ENCODE data around the gene GEN1.

DNA sequence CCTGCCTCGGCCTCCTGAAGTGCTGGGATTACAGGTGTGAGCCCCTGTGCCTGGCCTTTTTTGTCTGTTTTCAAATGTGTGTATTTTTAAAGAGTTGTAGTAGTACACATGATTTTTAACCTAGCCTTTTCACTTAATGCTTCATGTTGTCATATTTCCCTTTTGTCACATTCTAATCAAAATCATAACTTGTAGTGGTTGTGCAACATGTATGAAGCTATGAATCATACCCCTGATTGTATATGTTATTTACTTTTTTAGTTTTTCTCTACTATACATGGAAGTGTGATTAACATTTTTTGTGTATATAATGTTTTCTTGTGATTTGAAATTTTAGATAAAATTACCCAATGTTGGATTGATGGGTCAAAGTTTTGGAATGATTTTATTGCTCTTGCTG, 8.5 kb downstream of the GEN1 start:
- TF ChIP-seq, protein P1, sequence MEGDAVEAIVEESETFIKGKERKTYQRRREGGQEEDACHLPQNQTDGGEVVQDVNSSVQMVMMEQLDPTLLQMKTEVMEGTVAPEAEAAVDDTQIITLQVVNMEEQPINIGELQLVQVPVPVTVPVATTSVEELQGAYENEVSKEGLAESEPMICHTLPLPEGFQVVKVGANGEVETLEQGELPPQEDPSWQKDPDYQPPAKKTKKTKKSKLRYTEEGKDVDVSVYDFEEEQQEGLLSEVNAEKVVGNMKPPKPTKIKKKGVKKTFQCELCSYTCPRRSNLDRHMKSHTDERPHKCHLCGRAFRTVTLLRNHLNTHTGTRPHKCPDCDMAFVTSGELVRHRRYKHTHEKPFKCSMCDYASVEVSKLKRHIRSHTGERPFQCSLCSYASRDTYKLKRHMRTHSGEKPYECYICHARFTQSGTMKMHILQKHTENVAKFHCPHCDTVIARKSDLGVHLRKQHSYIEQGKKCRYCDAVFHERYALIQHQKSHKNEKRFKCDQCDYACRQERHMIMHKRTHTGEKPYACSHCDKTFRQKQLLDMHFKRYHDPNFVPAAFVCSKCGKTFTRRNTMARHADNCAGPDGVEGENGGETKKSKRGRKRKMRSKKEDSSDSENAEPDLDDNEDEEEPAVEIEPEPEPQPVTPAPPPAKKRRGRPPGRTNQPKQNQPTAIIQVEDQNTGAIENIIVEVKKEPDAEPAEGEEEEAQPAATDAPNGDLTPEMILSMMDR (IDR thresholded peaks at IDR 0.05): no peak
- TF ChIP-seq EZH2 (IDR thresholded peaks at IDR 0.05; ENCODE audit: borderline replicate concordance, insufficient read depth, low read depth, low read length, poor library complexity, severe bottlenecking): no peak

All from B cell (primary cell).